ENCODE measurements around the gene BTBD9. TPM values are rescaled to one million over a fixed set of nuclear protein-coding genes. Genes with fewer than 3 reads are reported as not detected.

The BTBD9 gene
- total RNA-seq, 1 donor from 2014 or later, result 23.0 TPM

DNA sequence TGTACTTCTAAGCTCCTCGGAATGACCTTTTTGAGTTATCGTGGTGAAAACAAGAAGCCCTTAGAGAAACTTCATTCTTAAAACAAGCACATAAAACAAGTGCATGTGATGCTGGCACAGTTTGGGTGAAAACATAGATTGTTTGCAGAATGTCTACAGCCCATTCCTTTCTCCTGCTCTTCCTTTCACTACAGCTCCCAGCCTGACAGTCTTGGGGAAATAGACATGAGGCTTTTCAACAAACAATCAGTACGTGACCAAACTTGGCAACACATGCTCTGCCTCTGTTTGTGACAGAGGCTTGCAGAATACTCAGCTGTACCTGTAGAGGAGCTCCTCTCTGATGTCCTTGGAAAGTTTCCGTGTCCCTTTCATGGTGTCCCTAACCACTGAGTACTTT lies 498.6 kb downstream of the BTBD9 start:
- no peak for TF ChIP-seq CTCF (IDR thresholded peaks at IDR 0.05; ENCODE audit: unreplicated experiment)
- Mint-ChIP-seq H3K36me3 (peaks cover 18% of the 10 kb centered on the region), H3K27ac (no peak overlapping the region), H3K4me3 (no peak overlapping the region), H3K27me3 (ENCODE audit: low read depth) (no peaks in the 10 kb centered on the region), H3K9me3 (peaks cover 6% of the 10 kb centered on the region), H3K4me1 (peaks cover 16% of the 10 kb centered on the region)
- DNase-seq (ENCODE audit: low spot score in 2 of 2, unreplicated experiment in 2 of 2), result no peak

DNA sequence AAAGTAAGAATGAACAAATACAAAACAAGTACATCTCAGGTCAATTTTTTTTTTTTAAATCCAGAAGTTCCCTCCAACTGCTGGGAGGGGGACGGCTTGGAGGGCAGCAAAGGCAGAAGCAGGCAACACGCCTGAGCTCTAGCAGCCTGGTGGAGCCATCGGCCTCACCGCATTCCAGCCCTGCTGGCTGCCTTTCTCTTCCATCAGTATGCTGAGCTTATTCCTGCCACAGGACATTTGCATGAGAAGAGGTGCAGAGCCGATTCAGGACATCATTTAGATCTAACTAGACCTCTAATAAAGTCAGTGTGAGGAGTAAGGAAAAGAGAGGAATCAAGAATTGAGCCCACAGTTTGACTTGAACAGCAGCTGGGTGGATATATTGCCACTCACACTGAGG lies 501.4 kb downstream of the BTBD9 start:
- TF ChIP-seq CTCF (IDR thresholded peaks at IDR 0.05; ENCODE audit: unreplicated experiment), result no peak
- Mint-ChIP-seq H3K27me3 (ENCODE audit: low read depth) (no peaks in the 10 kb centered on the region), H3K9me3 (peaks cover 6% of the 10 kb centered on the region), H3K36me3 (peaks cover 24% of the 10 kb centered on the region), H3K27ac (no peak overlapping the region), H3K4me3 (no peak overlapping the region), H3K4me1 (peaks cover 14% of the 10 kb centered on the region)
- no peak for DNase-seq (ENCODE audit: low spot score in 2 of 2, unreplicated experiment in 2 of 2)

DNA sequence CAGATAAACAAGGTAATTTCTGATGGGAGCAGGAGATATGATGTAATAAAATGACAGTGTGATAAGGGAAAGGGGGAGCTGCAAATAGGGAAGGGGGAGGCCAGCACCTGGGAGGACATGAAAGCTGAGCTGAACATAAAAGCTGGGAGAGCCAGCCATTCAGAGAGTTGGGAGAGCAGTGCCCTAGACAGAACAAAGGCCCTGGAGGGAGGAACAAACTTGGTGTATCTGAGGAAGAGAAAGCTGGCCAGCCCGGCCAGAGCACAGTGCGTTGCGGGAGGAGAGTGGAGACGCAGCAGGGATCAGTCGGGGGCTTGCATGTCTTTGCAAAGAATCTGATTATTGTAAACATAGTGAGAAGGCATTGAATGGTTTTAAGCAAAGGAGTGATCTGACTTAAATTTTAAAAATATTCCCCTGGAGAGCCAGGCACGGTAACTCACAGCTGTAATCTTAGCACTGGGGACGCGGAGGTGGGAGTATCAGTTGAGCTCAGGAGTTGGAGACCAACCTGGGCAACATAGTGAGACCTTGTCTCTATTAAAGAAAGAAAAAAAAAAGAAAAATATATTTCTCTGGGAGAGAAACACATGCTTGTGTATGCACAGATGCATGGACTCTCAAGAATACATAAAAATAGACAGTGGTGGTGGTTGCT lies 502.0 kb downstream of the BTBD9 start:
- H3K9me3 Mint-ChIP-seq, result peaks cover 6% of the 10 kb centered on the region
- no peak for DNase-seq (ENCODE audit: low spot score in 2 of 2, unreplicated experiment in 2 of 2)
- TF ChIP-seq CTCF (IDR thresholded peaks at IDR 0.05; ENCODE audit: unreplicated experiment), result no peak
- no peak overlapping the region for H3K4me3 Mint-ChIP-seq
- peaks cover 28% of the 10 kb centered on the region for H3K36me3 Mint-ChIP-seq
- no peaks in the 10 kb centered on the region for H3K27me3 Mint-ChIP-seq (ENCODE audit: low read depth)
- H3K27ac Mint-ChIP-seq, result peak overlapping the region; percentile 87
- peaks cover 7% of the 10 kb centered on the region for H3K4me1 Mint-ChIP-seq

DNA sequence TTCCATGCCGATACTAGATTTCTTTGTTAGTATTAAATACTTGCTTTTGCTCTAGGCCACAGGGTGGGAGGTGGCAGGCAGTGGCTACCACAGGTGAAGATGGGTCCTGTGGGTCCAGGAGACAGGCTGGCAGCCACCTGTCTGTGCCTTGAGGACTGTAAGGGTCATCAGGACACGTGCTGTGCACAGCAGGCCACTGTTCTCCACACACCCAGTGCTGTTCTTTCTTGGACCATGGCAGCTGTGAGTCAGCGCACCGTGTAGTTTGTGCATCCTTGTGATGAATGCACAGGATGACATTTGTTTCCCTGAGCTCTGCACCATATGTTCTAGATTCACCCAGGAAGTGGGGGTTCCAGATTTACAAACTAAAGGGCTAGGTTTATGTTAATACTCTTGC lies 503.2 kb downstream of the BTBD9 start:
- Mint-ChIP-seq H3K9me3 (peaks cover 6% of the 10 kb centered on the region), H3K4me1 (peaks cover 7% of the 10 kb centered on the region), H3K27me3 (ENCODE audit: low read depth) (no peaks in the 10 kb centered on the region), H3K4me3 (no peak overlapping the region), H3K36me3 (peaks cover 30% of the 10 kb centered on the region), H3K27ac (no peak overlapping the region)
- DNase-seq (ENCODE audit: low spot score in 2 of 2, unreplicated experiment in 2 of 2), result no peak
- no peak for TF ChIP-seq CTCF (IDR thresholded peaks at IDR 0.05; ENCODE audit: unreplicated experiment)

DNA sequence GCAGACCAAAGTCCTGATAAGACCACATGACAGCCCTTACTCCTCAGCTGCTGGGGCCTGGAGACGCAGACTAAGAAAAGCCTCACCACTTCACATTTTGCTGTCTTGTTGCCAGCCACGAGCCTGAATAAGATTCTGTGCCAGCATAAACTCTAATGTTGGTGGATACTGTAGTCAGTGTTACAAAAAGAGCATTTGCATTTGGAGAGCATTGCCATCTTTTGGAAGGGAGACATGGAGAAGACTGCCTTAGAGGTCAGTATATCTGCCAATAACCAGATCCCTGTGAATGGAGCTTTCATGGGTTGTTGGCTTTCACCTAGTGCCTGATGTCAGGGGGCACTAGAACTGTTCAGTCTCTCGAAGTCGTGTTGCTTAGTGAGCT lies 505.0 kb downstream of the BTBD9 start:
- TF ChIP-seq CTCF (IDR thresholded peaks at IDR 0.05; ENCODE audit: unreplicated experiment), result no peak
- no peak overlapping the region for H3K27ac Mint-ChIP-seq
- peaks cover 34% of the 10 kb centered on the region for H3K36me3 Mint-ChIP-seq
- H3K27me3 Mint-ChIP-seq (ENCODE audit: low read depth), result no peaks in the 10 kb centered on the region
- peaks cover 14% of the 10 kb centered on the region for H3K9me3 Mint-ChIP-seq
- H3K4me3 Mint-ChIP-seq, result no peak overlapping the region
- no peak for DNase-seq (ENCODE audit: low spot score in 2 of 2, unreplicated experiment in 2 of 2)
- peaks cover 7% of the 10 kb centered on the region for H3K4me1 Mint-ChIP-seq

Data from mesothelial cell of epicardium (in vitro differentiated cells).